H1 (cell line): ENCODE data around the gene CDK4. TPM values are rescaled to one million over a fixed set of nuclear protein-coding genes. Genes with fewer than 3 reads are reported as not detected.

Experiments used
- CTCF ChIA-PET: fragments of 300-600 bp; sonication (Branson Sonifier 250); formaldehyde crosslinking; loops from one replicate; lab custom pipeline; 2021; ENCODE audit not compliant: partially characterized antibody; lab: Charles Lee
- POLR2A ChIA-PET: fragments of 300-600 bp; sonication (Branson Sonifier 250); formaldehyde crosslinking; loops from one replicate; lab custom pipeline; 2021; ENCODE audit warnings: inconsistent platforms; ENCODE audit not compliant: partially characterized antibody; lab: Charles Lee
- DNase-seq, 2 experiments: peaks; one replicate each; pipeline versions ENCODE4 v3.0.0 to v3.0.0-alpha.2; 2010 to 2022; ENCODE audit warnings: low spot score in 2 of 2, low read depth in 1 of 2, mixed read lengths in 1 of 2
- FAIRE-seq: peaks from 2 replicates; lab custom pipeline; 2011; peaks lifted over from hg19 to GRCh38; lab: Jason Lieb, UNC
- H2AFZ ChIP-seq: 2 replicates; pipeline ENCODE4 v1.8.1; 2012; ENCODE audit warnings: low read length, inconsistent platforms
- H2AK5ac ChIP-seq: 2 replicates; pipeline ENCODE4 v1.6.1; 2013; ENCODE audit warnings: low read depth, low read length
- H2BK120ac ChIP-seq: replicated peaks from 2 replicates; pipeline ENCODE3; 2013; ENCODE audit warnings: low read depth, low read length, inconsistent platforms
- H2BK12ac ChIP-seq: 2 replicates; pipeline ENCODE4 v1.6.1; 2013; ENCODE audit warnings: low read depth, low read length
- H2BK15ac ChIP-seq: 2 replicates; pipeline ENCODE4 v1.6.1; 2013; ENCODE audit warnings: low read length
- H2BK20ac ChIP-seq: 2 replicates; pipeline ENCODE4 v1.6.1; 2013; ENCODE audit warnings: low read length
- H2BK5ac ChIP-seq: 2 replicates; pipeline ENCODE4 v1.6.1; 2013; ENCODE audit warnings: low read depth, low read length
- H3K14ac ChIP-seq: 2 replicates; pipeline ENCODE4 v1.6.1; 2013; ENCODE audit warnings: inconsistent platforms; ENCODE audit not compliant: insufficient read length
- H3K18ac ChIP-seq: 2 replicates; pipeline ENCODE4 v1.6.1; 2013; ENCODE audit warnings: low read length; ENCODE audit errors: extremely low read depth
- H3K23ac ChIP-seq: 2 replicates; pipeline ENCODE4 v1.6.1; 2013; ENCODE audit warnings: inconsistent platforms; ENCODE audit not compliant: insufficient read length
- H3K23me2 ChIP-seq: 2 replicates; pipeline ENCODE4 v1.6.1; 2013; ENCODE audit warnings: low read depth, low read length
- H3K27ac ChIP-seq: 2 replicates; pipeline ENCODE4 v1.6.1; 2011; ENCODE audit warnings: low read depth, low read length, inconsistent platforms
- H3K27me3 ChIP-seq, 4 experiments: replicated peaks in 1 of 4; 1 replicate in 1 of 4; 2 replicates in 3 of 4; pipeline versions ENCODE4 v1.6.1 to v1.8.1; 2011 to 2013; ENCODE audit warnings: low read length in 3 of 4, mild to moderate bottlenecking in 3 of 4, inconsistent platforms in 2 of 4, mixed read lengths in 2 of 4, moderate library complexity in 1 of 4; ENCODE audit not compliant: control insufficient read depth in 3 of 4, insufficient read depth in 3 of 4; ENCODE audit errors: extremely low read depth in 1 of 4
- H3K36me3 ChIP-seq, 4 experiments: 2 replicates each; pipeline versions ENCODE4 v1.6.1 to v1.8.1; 2011 to 2013; ENCODE audit warnings: mild to moderate bottlenecking in 4 of 4, low read length in 3 of 4, moderate library complexity in 2 of 4, control low read depth in 1 of 4, inconsistent platforms in 1 of 4; ENCODE audit not compliant: insufficient read depth in 4 of 4, control insufficient read depth in 2 of 4
- H3K4ac ChIP-seq: replicated peaks from 2 replicates; pipeline ENCODE3; 2013; ENCODE audit warnings: low read length, low read depth, mixed read lengths, inconsistent platforms; ENCODE audit not compliant: insufficient read length
- H3K4me1 ChIP-seq, 4 experiments: replicated peaks in 1 of 4; 1 replicate in 1 of 4; 2 replicates in 3 of 4; pipeline versions ENCODE4 v1.6.1 to v1.8.1; 2011 to 2013; ENCODE audit warnings: low read length in 3 of 4, inconsistent platforms in 2 of 4, mixed read lengths in 1 of 4; ENCODE audit not compliant: insufficient read depth in 4 of 4, control insufficient read depth in 3 of 4
- H3K4me2 ChIP-seq, 2 experiments: 2 replicates each; pipeline versions ENCODE4 v1.6.1 to v1.8.1; 2011 to 2013; ENCODE audit warnings: low read depth in 2 of 2, low read length in 2 of 2, control low read depth in 1 of 2, inconsistent platforms in 1 of 2, mild to moderate bottlenecking in 1 of 2; ENCODE audit not compliant: insufficient read depth in 1 of 2
- H3K4me3 ChIP-seq, 4 experiments: fragments of 200-600, 300-600 bp in 1 of 4; sonication (generic), shearing (Covaris generic), sonication (Bioruptor Twin) in 1 of 4; 2 replicates each; pipeline versions ENCODE4 v1.5.1 to v1.8.1; 2011 to 2016; ENCODE audit warnings: low read length in 4 of 4, low read depth in 3 of 4, control low read depth in 2 of 4, inconsistent platforms in 2 of 4, mild to moderate bottlenecking in 2 of 4, mixed read lengths in 1 of 4, moderate library complexity in 1 of 4; ENCODE audit not compliant: insufficient read depth in 2 of 4; ENCODE audit errors: extremely low read depth in 1 of 4
- H3K56ac ChIP-seq: replicated peaks from 2 replicates; pipeline ENCODE3; 2013; ENCODE audit warnings: low read depth, mild to moderate bottlenecking, mixed read lengths, low read length, inconsistent platforms; ENCODE audit not compliant: insufficient read length
- H3K79me1 ChIP-seq: 2 replicates; pipeline ENCODE4 v1.6.1; 2013; ENCODE audit warnings: low read depth, low read length, control low read depth
- H3K79me2 ChIP-seq, 2 experiments: 2 replicates each; pipeline versions ENCODE4 v1.6.1 to v1.8.1; 2012 to 2013; ENCODE audit warnings: low read length in 2 of 2, mild to moderate bottlenecking in 2 of 2, inconsistent platforms in 1 of 2; ENCODE audit not compliant: insufficient read depth in 2 of 2, control insufficient read depth in 1 of 2
- H3K9ac ChIP-seq, 4 experiments: replicated peaks in 1 of 4; 1 replicate in 1 of 4; 2 replicates in 3 of 4; pipeline versions ENCODE4 v1.6.1 to v1.8.1; 2011 to 2013; ENCODE audit warnings: low read depth in 3 of 4, low read length in 3 of 4, control low read depth in 2 of 4, mild to moderate bottlenecking in 2 of 4, moderate library complexity in 2 of 4, inconsistent platforms in 1 of 4; ENCODE audit errors: extremely low read depth in 1 of 4
- H3K9me3 ChIP-seq, 2 experiments: 2 replicates each; pipeline versions ENCODE4 v1.6.1 to v1.8.1; 2012 to 2013; ENCODE audit warnings: mild to moderate bottlenecking in 2 of 2, moderate library complexity in 2 of 2, control low read depth in 1 of 2, inconsistent platforms in 1 of 2, low read depth in 1 of 2, low read length in 1 of 2, mixed read lengths in 1 of 2; ENCODE audit not compliant: insufficient read depth in 2 of 2
- H4K20me1 ChIP-seq, 2 experiments: replicated peaks in 1 of 2; 2 replicates each; pipeline versions ENCODE3 to v1.8.1; 2011 to 2013; ENCODE audit warnings: inconsistent platforms in 2 of 2, low read length in 2 of 2, mild to moderate bottlenecking in 1 of 2; ENCODE audit not compliant: insufficient read depth in 2 of 2, control insufficient read depth in 1 of 2
- H4K5ac ChIP-seq: 2 replicates; pipeline ENCODE4 v1.6.1; 2013; ENCODE audit warnings: low read length, low read depth, mixed read lengths, inconsistent platforms; ENCODE audit not compliant: insufficient read length
- H4K8ac ChIP-seq: 2 replicates; pipeline ENCODE4 v1.8.0; 2013; ENCODE audit warnings: mild to moderate bottlenecking, moderate library complexity, low read length, inconsistent platforms; ENCODE audit not compliant: insufficient read depth; ENCODE audit errors: extremely low read depth
- H4K91ac ChIP-seq: replicated peaks from 2 replicates; pipeline ENCODE3; 2013; ENCODE audit warnings: low read length, mixed read lengths, inconsistent platforms; ENCODE audit not compliant: insufficient read length
- ASH2L ChIP-seq: fragments of 200-600, 300-600 bp; sonication (generic); IDR thresholded peaks from one replicate; pipeline ENCODE4 v1.7.1; 2017; ENCODE audit warnings: low read length
- BCL11A ChIP-seq, 2 experiments: IDR thresholded peaks; one replicate each; pipeline ENCODE4 v1.6.1; 2011; ENCODE audit warnings: low read depth in 2 of 2, low read length in 2 of 2, mild to moderate bottlenecking in 2 of 2
- BRCA1 ChIP-seq: IDR thresholded peaks from 2 replicates; pipeline ENCODE4 v1.6.1; 2012; ENCODE audit warnings: low read depth, low read length, improper control_type of control experiment
- EP300 ChIP-seq, 2 experiments: IDR thresholded peaks; 1 replicate in 1 of 2; 2 replicates in 1 of 2; pipeline ENCODE4 v1.6.1; 2011 to 2012; ENCODE audit warnings: low read depth in 2 of 2, low read length in 2 of 2, mild to moderate bottlenecking in 2 of 2, borderline replicate concordance in 1 of 2, inconsistent platforms in 1 of 2, moderate library complexity in 1 of 2
- HDAC2 ChIP-seq, 2 experiments: fragments of 300-600 bp in 1 of 2; sonication (generic) in 1 of 2; IDR thresholded peaks; 2 replicates each; pipeline ENCODE4 v1.6.1; 2011 to 2012; ENCODE audit warnings: low read depth in 2 of 2, low read length in 2 of 2, mild to moderate bottlenecking in 2 of 2, moderate library complexity in 2 of 2, borderline replicate concordance in 1 of 2, inconsistent platforms in 1 of 2
- RNF2 ChIP-seq: fragments of 200-900, 300-1000 bp; sonication (generic); IDR thresholded peaks from 2 replicates; pipeline ENCODE4 v1.7.1; 2016; ENCODE audit warnings: borderline replicate concordance, low read depth, mild to moderate bottlenecking, antibody characterized with exemption, low read length; ENCODE audit not compliant: poor library complexity, severe bottlenecking; ENCODE audit errors: missing control alignments
- SIX5 ChIP-seq: IDR thresholded peaks from 2 replicates; pipeline ENCODE4 v1.6.1; 2011; ENCODE audit warnings: mild to moderate bottlenecking, low read depth, low read length
- SUZ12 ChIP-seq: fragments of 200-600 bp; sonication (generic); IDR thresholded peaks from 2 replicates; pipeline ENCODE4 v1.6.1; 2012; ENCODE audit warnings: mild to moderate bottlenecking, inconsistent platforms, low read length, moderate library complexity, mixed read lengths
- WGBS, 2 experiments: shearing (Covaris generic) in 1 of 2; methylation state at CpG; one replicate each; pipeline versions ENCODE4 v1.1.6 to v1.1.7; 2013 to 2015; ENCODE audit warnings: low lambda C conversion rate in 2 of 2, mixed read lengths in 2 of 2, inconsistent platforms in 1 of 2, low coverage in 1 of 2, missing lambda C conversion rate in 1 of 2; ENCODE audit not compliant: insufficient replicate concordance in 2 of 2, insufficient coverage in 1 of 2, insufficient read length in 1 of 2; ENCODE audit errors: extremely low coverage in 1 of 2, missing lambda C conversion rate in 1 of 2; 5-methylcytosine and 5-hydroxymethylcytosine counted together
- polyA plus RNA-seq, 7 experiments: library from polyadenylated mRNA; depleted of rRNA in 3 of 7; stranded (reverse) in 5 of 7; unstranded in 2 of 7; fragments of >200 nt in 5 of 7; fragments of 200-250 nt in 2 of 7; gene quantifications; 1 replicate in 5 of 7; 2 replicates in 1 of 7; 4 replicates in 1 of 7; pipeline versions ENCODE4 v1.2.1 to v1.2.3, GENCODE V29; 2011 to 2013; ENCODE audit warnings: missing spikeins in 2 of 7, mixed read lengths in 2 of 7
- total RNA-seq: library from RNA; stranded (reverse); fragmentation: NEBNext Ultra II Directional; extraction: Animal tissue kit (Norgen Biotek cat#: 25700); gene quantifications from 2 replicates; pipeline ENCODE4 v1.2.1, GENCODE V29; 2021
- TF ChIP-seq, protein P1 (sequence below): IDR thresholded peaks from 2 replicates; pipeline ENCODE4 v1.6.1; 2011; ENCODE audit warnings: low read depth, mild to moderate bottlenecking, low read length; ENCODE audit not compliant: insufficient read depth

The CDK4 gene
- total and polyA plus RNA-seq, 2 of the 8 experiments (the other 6 are each of a cell fraction or from before 2014, with no cell fraction given): 174 to 368 TPM

DNA sequence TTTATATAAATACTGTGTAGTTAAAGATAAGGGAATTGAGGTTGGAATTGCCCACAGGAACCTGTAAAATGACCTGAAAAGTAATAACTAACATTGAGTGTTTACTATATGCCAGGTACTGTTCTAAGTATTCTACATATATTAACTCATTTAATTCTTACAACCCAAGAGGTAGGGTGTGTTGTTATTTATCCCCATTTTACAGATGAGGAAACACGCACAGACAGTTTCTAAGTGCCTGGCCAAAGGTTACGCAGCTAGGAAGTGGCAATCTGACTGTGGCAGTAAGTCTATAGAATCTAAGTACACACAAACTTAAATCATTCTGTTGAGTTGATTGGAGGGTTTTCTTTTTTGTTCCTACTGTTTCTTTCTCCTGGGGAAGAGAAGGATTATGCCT is 8.3 kb downstream of the CDK4 start:
- Histone ChIP-seq H2BK15ac (no peak overlapping the region), H2AK5ac (0 out of 2 replicates have a peak overlapping the region, but pooled peaks have one; percentile 25), H3K18ac (no peak overlapping the region), H2BK5ac (no peak overlapping the region), H3K56ac (no peak overlapping the region), H3K79me2 (no peaks in the 10 kb centered on the region), H3K4ac (no peak overlapping the region), H3K9ac (no peak overlapping the region), H3K27me3 (peaks cover 16 to 32% (median 28%) of the 10 kb centered on the region in 4 experiments), H3K36me3 (peaks cover 10 to 27% (median 22%) of the 10 kb centered on the region in 4 experiments), H4K91ac (no peak overlapping the region), H2AFZ (no peak overlapping the region), H3K79me1 (peaks cover 6% of the 10 kb centered on the region), H2BK20ac (no peak overlapping the region), H3K23ac (no peak overlapping the region), H3K4me3 (0 out of 8 replicates have a peak overlapping the region, but pooled peaks of 1 of the 4 experiments have one; percentile 75), H3K4me2 (peak overlapping the region in 1 of 2 experiments; percentile 97; a peak in 1 of 4 replicates), H3K4me1 (peaks cover 0 to 15% (median 6%) of the 10 kb centered on the region in 4 experiments; a peak in 5 of 7 replicates), H4K8ac (no peak overlapping the region), H2BK120ac (no peak overlapping the region), H4K20me1 (peaks cover 0 to 2% of the 10 kb centered on the region in 2 experiments), H3K14ac (no peak overlapping the region), H3K23me2 (peaks cover 4% of the 10 kb centered on the region), H2BK12ac (peak overlapping the region; percentile 92; the same call in 1 of the 2 replicates), H4K5ac (no peak overlapping the region), H3K27ac (no peak overlapping the region), H3K9me3 (no peaks in the 10 kb centered on the region)
- FAIRE-seq: no peak
- DNase-seq: no peak
- TF ChIP-seq BCL11A (IDR thresholded peaks at IDR 0.05; ENCODE audit: low read depth in 2 of 2, low read length in 2 of 2): no peak
- TF ChIP-seq ASH2L: no peak
- no peak for TF ChIP-seq BRCA1
- TF ChIP-seq, protein P1, sequence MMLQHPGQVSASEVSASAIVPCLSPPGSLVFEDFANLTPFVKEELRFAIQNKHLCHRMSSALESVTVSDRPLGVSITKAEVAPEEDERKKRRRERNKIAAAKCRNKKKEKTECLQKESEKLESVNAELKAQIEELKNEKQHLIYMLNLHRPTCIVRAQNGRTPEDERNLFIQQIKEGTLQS: no peak
- no peak for TF ChIP-seq EP300 (IDR thresholded peaks at IDR 0.05; ENCODE audit: borderline replicate concordance in 1 of 2, low read depth in 2 of 2, low read length in 2 of 2)
- no peak for TF ChIP-seq HDAC2 (IDR thresholded peaks at IDR 0.05; ENCODE audit: borderline replicate concordance in 1 of 2, low read depth in 2 of 2, low read length in 2 of 2)
- no peak for TF ChIP-seq SUZ12
- no peak for TF ChIP-seq RNF2
- no peak for TF ChIP-seq SIX5
- 98% methylated on average over 2 of the region's 2 CpGs; no CpG with 5 or more reads in 1 of the 2 experiments for WGBS, 2 experiments
- ChIA-PET POLR2A (interaction anchor here (1.0 to 4.4 kb wide), 8 partner anchors 12 to 135 kb away, joined by 3 to 35 read pairs (median 4); partner anchors contain the start of genes CYP27B1, MARCHF9 and OS9), CTCF (interaction anchor here (1.2 to 11.2 kb wide), 5 partner anchors 8 to 159 kb away, joined by 3 to 149 read pairs (median 5); no protein-coding TSS in a partner anchor)
